Stimulated activated CD8-positive, alpha-beta memory T cell treated with anti-CD3 and anti-CD28 coated beads, Interleukin-7, amount 100 ng/mL, for 48 hours (primary cell): ENCODE measurements around the gene PRXL2C.

Experiments used
- DNase-seq, 2 donors: peaks; one replicate each; pipeline ENCODE4 v3.0.0-alpha.2; 2020; ENCODE audit warnings: low read depth in 1 of 2; ENCODE audit errors: extremely low read depth in 1 of 2

The PRXL2C gene

DNA sequence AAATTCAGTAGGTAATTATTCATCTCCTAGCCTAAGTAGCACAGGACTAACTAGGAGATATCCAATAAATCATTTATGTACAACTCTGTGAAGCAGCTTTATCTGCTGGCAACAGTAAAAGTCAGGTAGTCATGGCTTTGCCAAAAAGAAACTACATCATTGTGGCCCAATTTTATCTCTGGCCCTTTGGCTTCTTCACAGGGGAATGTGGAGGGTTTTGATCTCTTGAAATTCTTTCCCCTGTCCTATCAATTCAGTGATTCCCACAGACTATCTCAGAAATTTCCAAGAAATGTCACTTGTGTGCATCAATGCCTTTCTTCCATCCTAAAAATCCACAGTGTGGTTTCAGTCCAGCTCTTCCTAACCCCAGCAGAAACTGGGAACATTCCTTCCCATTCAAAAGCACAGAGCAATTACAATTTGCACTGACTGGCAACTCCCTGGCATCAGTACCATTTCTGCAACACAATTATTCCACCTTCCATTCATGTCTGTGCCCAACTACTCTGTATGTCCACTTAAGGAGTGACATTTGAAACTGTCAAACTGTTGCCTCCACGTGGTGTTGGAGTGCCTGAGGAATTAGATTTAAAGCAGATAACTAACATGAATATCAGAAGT lies 42.0 kb downstream of the PRXL2C start:
- DNase-seq, result no peak

DNA sequence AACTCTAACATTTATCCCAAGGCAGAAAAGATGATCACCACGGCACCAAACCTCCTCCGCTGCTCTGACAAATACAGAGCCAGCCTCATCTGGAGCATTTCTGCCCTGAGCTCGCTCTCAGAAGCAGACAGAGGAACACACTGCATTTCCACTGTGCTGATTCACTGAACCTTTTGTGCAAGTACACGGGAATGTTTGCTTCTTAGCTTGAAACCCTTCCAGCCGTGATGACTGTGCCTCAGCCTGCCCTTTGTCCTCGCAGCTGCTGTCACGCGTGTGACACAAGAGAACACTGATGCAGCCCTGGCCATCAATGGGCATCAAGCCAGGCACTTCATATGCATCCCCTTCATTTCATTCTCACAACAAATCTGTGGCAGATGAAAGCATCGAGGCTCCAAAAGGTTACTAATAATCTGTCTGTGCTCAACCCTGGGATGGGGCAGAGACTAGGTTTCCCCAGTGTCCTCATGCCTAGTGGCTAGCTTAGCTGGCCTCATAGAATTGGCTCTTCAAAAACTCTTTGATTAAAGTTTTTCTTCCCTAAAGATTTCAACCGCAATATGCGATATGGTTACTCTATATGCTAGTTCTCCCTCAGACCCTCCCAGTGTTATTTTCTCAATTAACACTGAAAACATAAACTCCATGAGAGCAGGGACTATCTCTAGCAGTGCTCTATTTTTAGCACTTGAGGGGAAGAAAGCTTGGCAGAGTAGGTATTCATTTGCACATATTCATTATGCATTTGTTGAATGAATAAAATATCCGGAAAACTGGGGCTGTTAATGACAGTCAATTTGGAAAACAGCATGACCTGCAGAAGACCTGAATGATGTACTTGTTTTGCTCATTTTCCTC lies 42.8 kb downstream of the PRXL2C start:
- no peak for DNase-seq

DNA sequence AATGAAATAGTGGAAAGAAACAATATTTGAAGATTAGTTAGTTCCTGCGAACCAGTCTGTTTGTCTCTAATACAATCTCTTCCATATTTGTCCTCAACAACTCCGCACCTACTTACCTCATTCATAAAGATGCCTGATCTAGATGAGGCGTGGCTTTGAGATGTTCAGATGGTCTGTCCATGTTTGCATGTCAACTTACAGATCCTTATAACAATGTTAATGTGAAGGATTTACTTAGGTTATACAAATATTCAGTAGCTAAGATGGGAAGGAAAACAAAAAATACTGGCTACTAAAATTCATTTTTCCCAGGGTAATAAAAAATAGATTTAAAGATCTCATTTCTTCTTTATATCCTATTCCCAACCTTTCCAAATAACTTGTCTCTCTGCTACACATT lies 43.8 kb downstream of the PRXL2C start:
- DNase-seq, result no peak

DNA sequence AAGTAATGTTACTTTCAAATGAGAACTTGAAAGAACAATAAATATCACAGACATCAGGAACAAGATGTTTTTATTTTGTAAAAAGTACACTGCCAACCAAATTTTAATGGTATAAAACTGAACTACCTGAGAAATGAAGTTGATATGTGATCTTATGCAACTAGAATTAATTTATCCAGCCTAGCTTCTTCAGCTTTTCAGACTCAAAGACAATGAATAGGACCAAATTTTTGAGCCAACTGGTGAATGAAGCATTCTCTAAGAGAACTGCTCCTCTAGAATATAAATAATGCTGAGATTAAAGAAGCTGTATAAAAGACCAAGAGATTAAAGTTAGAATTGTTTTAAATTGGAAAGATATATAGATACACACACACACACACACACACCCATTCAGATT lies 45.4 kb downstream of the PRXL2C start:
- no peak for DNase-seq

DNA sequence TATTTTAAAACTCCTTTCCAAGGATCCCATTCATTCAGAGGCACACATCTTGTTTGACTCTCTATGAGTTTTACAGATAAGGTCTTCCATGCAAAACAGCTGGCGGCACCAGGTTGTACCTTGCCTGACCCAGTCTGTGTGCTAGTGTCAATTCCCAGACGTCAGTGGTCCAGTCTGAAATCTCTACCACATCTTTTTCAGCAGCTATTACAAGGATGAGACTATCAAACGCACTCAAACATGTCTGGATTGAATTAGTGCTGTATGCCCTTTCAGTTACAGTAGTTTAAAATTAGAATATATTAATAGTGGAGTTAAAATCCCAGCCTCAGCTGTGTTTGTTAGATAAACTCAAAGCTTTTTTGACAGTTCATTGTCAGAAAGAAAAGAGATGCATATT lies 47.1 kb downstream of the PRXL2C start:
- no peak for DNase-seq

DNA sequence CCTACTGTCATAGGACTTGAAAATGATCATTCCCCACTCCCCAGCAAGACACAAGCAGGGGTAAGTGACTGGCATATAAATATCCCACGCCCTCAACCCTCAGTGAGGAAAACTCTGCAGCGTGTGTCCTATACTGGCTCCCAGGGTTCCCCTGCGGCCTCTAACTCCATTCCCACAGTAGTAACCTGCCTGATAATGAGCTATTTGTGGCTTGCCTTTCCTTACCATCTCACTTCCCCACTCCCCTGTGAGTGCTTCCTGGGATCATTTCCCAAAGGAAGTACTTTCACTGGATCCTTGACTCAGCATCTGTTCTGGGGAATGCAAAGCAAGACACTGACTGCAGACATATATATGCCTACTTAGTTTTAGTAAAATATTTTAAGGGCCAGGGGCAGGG lies 49.8 kb downstream of the PRXL2C start:
- no peak for DNase-seq

DNA sequence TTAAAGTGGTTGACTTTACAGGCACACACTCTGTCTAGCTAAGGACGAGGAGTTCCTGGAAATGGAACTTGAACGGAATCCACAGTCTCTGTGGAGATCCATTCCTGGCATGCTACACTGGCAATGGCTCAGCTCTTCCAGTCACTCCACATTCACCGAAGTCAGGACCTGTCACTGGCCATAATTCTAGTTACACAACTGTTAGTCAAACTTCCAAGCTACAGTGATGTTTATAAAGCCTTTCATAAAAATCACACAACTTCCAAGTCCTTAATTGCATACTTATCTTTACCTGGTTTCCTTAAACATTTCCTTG lies 51.2 kb downstream of the PRXL2C start:
- no peak for DNase-seq

DNA sequence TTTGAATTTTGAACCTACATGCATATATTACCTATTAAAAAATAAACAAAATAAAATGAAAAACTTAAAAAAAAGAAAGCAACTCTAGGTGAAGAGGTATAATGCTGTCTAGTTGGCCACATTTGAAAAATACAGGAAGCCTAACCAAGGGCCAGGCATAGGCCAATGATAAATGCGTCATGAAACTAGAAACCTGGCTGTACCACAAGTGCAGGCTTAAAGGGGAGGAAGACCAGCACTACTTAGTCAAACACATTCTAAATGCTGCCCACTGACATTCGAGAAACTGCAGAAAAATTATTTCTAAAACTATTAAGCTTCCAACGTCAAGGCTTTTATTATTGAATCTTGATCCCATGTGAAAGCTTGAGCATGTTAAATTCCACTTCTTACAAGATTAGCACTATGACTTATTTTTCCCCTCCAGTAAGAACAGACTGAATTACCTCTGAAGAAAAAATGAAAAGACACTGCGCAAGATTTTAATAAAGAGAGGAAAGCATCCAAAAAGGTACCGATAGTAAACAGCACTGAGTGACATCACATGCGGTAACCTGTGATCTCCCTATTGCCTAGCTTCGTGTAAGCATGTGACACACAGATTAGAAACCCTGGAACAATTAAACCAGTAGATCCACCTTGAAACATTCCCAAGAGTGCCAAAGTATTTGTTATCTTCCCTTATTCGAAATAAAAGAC lies 51.7 kb downstream of the PRXL2C start:
- DNase-seq, result no peak

DNA sequence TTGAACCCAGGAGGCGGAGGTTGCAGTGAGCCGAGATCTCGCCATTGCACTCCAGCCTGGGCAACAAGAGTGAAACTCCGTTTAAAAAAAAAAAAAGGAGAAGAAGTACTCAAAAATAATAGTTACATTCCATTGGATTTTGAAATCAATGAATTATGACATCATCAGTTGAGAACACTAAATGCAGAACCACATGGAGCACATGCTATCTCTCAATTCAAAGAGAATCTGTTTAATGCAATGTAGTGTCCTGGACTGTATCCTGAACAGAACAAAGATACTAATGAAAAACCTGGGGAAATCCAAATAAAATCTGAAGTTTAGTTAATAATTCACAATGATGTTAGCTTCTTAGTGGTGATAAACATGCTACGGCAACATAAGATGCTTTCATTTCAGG lies 55.8 kb downstream of the PRXL2C start:
- no peak for DNase-seq

DNA sequence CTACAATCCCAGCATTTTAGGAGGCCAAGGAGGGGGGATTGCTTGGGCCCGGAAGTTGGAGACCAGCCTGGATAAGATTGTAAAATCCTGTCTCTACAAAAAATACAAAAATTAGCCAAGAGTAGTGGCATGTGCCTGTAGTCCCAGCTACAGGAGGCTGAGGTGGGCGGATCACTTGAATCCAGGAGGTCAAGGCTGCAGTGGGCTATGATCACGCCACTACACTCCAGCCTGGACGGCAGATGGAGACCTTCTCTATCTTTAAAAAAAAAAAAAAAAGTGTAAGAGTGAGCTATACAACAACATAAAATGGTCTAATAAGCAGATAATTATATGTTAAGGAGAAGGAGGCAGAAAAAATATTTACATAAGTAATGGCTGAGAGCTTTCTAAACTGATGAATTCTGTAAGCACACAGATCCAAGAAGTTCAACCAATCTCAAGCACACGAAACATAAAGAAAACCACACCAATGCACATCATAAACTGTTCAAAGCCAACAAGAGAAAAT lies 58.5 kb downstream of the PRXL2C start:
- DNase-seq, result no peak
